Neural cell (in vitro differentiated cells): ENCODE data around the gene GRHL1. TPM values are rescaled to one million over a fixed set of nuclear protein-coding genes. Genes with fewer than 3 reads are reported as not detected.

ENCODE experiments used
- H2AFZ ChIP-seq: fragments of 200-600, 300-800 bp; sonication (generic), shearing (Covaris generic); 2 replicates; pipeline ENCODE4 v1.6.0; 2014; ENCODE audit warnings: low read depth, mild to moderate bottlenecking, antibody characterized with exemption, low read length, moderate library complexity
- H3F3A ChIP-seq: fragments of 200-600 bp; shearing (Covaris generic); 2 replicates; pipeline ENCODE4 v1.6.1; 2016; ENCODE audit warnings: mild to moderate bottlenecking, moderate library complexity, mixed read lengths, antibody characterized with exemption, low read length; ENCODE audit not compliant: insufficient read depth, poor library complexity, severe bottlenecking
- H3K27ac ChIP-seq: fragments of 200-600, 300-800 bp; sonication (generic), shearing (Covaris generic); 2 replicates; pipeline ENCODE4 v1.5.1; 2014; ENCODE audit warnings: mild to moderate bottlenecking, low read length, moderate library complexity
- H3K27me3 ChIP-seq: fragments of 300-800, 200-600 bp; sonication (generic), shearing (Covaris generic); 2 replicates; pipeline ENCODE4 v1.6.0; 2014; ENCODE audit warnings: mild to moderate bottlenecking, low read depth, low read length, moderate library complexity; ENCODE audit not compliant: insufficient read depth
- H3K36me3 ChIP-seq: fragments of 300-800, 200-600 bp; sonication (generic), shearing (Covaris generic); 2 replicates; pipeline ENCODE4 v1.5.1; 2014; ENCODE audit warnings: mild to moderate bottlenecking, antibody characterized with exemption, low read length, moderate library complexity; ENCODE audit not compliant: insufficient read depth
- H3K4me2 ChIP-seq: fragments of 300-800, 200-600 bp; sonication (generic), shearing (Covaris generic); 2 replicates; pipeline ENCODE4 v1.6.0; 2014; ENCODE audit warnings: mild to moderate bottlenecking, low read length
- H3K4me3 ChIP-seq: fragments of 300-800, 200-600 bp; sonication (generic), shearing (Covaris generic); 2 replicates; pipeline ENCODE4 v1.5.1; 2014; ENCODE audit warnings: mild to moderate bottlenecking, low read length, moderate library complexity
- H3K79me2 ChIP-seq: fragments of 200-600 bp; shearing (Covaris generic); replicated peaks from 2 replicates; pipeline ENCODE4 v1.6.0; 2014; ENCODE audit warnings: mild to moderate bottlenecking, low read length, moderate library complexity; ENCODE audit not compliant: insufficient read depth
- H3K9ac ChIP-seq: fragments of 300-800, 200-600 bp; sonication (generic), shearing (Covaris generic); 2 replicates; pipeline ENCODE4 v1.6.1; 2016; ENCODE audit warnings: mild to moderate bottlenecking, low read length, mixed read lengths
- H3K9me2 ChIP-seq: fragments of 200-600 bp; shearing (Covaris generic); 2 replicates; pipeline ENCODE4 v1.6.1; 2016; ENCODE audit warnings: mild to moderate bottlenecking, low read length, mixed read lengths; ENCODE audit not compliant: insufficient read depth
- H3K9me3 ChIP-seq: fragments of 200-600, 300-800 bp; sonication (generic), shearing (Covaris generic); 2 replicates; pipeline ENCODE4 v1.6.1; 2016; ENCODE audit warnings: mild to moderate bottlenecking, mixed run types, low read length, moderate library complexity, mixed read lengths
- H4K20me1 ChIP-seq: fragments of 200-600 bp; shearing (Covaris generic); 2 replicates; pipeline ENCODE4 v1.6.1; 2016; ENCODE audit warnings: mild to moderate bottlenecking, mixed run types; ENCODE audit not compliant: insufficient read depth
- EP300 ChIP-seq: fragments of 450-650 bp; conservative IDR thresholded peaks from 2 replicates; pipeline ENCODE4 v1.6.1; 2014; ENCODE audit warnings: antibody characterized with exemption, mild to moderate bottlenecking, moderate library complexity; ENCODE audit not compliant: poor library complexity, severe bottlenecking
- EZH2 ChIP-seq: fragments of 200-600, 300-800 bp; shearing (Covaris generic), sonication (generic); IDR thresholded peaks from 2 replicates; pipeline ENCODE4 v1.6.1; 2014; ENCODE audit warnings: antibody characterized with exemption, low read length, borderline replicate concordance, mild to moderate bottlenecking; ENCODE audit not compliant: insufficient read depth, poor library complexity, severe bottlenecking
- MXI1 ChIP-seq: fragments of 450-650 bp; conservative IDR thresholded peaks from 2 replicates; pipeline ENCODE4 v1.6.1; 2014; ENCODE audit warnings: antibody characterized with exemption, mild to moderate bottlenecking; ENCODE audit not compliant: poor library complexity, severe bottlenecking
- POLR2AphosphoS5 ChIP-seq: IDR thresholded peaks from 2 replicates; pipeline ENCODE4 v1.6.1; 2012
- RAD21 ChIP-seq: fragments of 450-650 bp; conservative IDR thresholded peaks from 2 replicates; pipeline ENCODE4 v1.6.1; 2014; ENCODE audit warnings: antibody characterized with exemption, mild to moderate bottlenecking, moderate library complexity
- SMC3 ChIP-seq: fragments of 450-650 bp; conservative IDR thresholded peaks from 2 replicates; pipeline ENCODE4 v1.6.1; 2014; ENCODE audit warnings: antibody characterized with exemption, mild to moderate bottlenecking, moderate library complexity; ENCODE audit not compliant: poor library complexity
- TAF1 ChIP-seq: IDR thresholded peaks from 2 replicates; pipeline ENCODE4 v1.6.1; 2012; ENCODE audit warnings: low read depth
- polyA plus RNA-seq: library from polyadenylated mRNA; depleted of rRNA; stranded (reverse); fragments of >200 nt; gene quantifications from 2 replicates; pipeline ENCODE4 v1.2.3, GENCODE V29; 2014
- TF ChIP-seq, protein P1 (sequence below): IDR thresholded peaks from 2 replicates; pipeline ENCODE4 v1.6.1; 2012; ENCODE audit warnings: borderline replicate concordance
- TF ChIP-seq, protein P2 (sequence below): fragments of 450-650 bp; IDR thresholded peaks from 2 replicates; pipeline ENCODE4 v1.5.1; 2014; ENCODE audit warnings: antibody characterized with exemption, mild to moderate bottlenecking, moderate library complexity; ENCODE audit not compliant: poor library complexity, severe bottlenecking

Gene GRHL1
- polyA plus RNA-seq, 1 donor from 2014 or later, result 26.3 TPM

DNA sequence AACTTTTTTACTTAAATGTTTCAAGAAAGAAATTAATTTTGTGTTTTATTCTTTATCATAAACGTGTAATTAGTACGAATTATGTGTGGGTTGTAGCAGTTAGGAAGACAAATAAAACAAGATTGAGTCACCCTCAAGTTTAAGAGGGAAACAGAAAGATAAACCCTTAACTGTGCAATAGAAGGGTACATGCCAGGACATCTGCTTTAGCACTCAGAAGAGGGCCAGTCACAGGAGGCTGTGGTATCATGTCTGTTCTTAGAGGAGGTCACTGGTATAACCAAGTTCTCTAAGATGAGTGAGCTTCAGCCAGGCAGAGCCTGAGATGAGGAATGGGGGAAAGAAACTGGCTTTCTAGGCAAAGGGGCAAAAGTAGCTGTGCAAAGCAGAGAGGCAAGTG lies 42.4 kb upstream of the GRHL1 start:
- no peak overlapping the region for H3K27ac ChIP-seq
- no peaks in the 10 kb centered on the region for H3K27me3 ChIP-seq
- no peak overlapping the region for H2AFZ ChIP-seq
- H3K9me2 ChIP-seq, result no peaks in the 10 kb centered on the region
- no peaks in the 10 kb centered on the region for H3F3A ChIP-seq
- H3K4me2 ChIP-seq, result no peak overlapping the region
- no peaks in the 10 kb centered on the region for H3K79me2 ChIP-seq
- no peak for TF ChIP-seq EP300
- no peak for TF ChIP-seq TAF1
- TF ChIP-seq, protein P1, sequence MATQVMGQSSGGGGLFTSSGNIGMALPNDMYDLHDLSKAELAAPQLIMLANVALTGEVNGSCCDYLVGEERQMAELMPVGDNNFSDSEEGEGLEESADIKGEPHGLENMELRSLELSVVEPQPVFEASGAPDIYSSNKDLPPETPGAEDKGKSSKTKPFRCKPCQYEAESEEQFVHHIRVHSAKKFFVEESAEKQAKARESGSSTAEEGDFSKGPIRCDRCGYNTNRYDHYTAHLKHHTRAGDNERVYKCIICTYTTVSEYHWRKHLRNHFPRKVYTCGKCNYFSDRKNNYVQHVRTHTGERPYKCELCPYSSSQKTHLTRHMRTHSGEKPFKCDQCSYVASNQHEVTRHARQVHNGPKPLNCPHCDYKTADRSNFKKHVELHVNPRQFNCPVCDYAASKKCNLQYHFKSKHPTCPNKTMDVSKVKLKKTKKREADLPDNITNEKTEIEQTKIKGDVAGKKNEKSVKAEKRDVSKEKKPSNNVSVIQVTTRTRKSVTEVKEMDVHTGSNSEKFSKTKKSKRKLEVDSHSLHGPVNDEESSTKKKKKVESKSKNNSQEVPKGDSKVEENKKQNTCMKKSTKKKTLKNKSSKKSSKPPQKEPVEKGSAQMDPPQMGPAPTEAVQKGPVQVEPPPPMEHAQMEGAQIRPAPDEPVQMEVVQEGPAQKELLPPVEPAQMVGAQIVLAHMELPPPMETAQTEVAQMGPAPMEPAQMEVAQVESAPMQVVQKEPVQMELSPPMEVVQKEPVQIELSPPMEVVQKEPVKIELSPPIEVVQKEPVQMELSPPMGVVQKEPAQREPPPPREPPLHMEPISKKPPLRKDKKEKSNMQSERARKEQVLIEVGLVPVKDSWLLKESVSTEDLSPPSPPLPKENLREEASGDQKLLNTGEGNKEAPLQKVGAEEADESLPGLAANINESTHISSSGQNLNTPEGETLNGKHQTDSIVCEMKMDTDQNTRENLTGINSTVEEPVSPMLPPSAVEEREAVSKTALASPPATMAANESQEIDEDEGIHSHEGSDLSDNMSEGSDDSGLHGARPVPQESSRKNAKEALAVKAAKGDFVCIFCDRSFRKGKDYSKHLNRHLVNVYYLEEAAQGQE, result no peak
- TF ChIP-seq, protein P2, sequence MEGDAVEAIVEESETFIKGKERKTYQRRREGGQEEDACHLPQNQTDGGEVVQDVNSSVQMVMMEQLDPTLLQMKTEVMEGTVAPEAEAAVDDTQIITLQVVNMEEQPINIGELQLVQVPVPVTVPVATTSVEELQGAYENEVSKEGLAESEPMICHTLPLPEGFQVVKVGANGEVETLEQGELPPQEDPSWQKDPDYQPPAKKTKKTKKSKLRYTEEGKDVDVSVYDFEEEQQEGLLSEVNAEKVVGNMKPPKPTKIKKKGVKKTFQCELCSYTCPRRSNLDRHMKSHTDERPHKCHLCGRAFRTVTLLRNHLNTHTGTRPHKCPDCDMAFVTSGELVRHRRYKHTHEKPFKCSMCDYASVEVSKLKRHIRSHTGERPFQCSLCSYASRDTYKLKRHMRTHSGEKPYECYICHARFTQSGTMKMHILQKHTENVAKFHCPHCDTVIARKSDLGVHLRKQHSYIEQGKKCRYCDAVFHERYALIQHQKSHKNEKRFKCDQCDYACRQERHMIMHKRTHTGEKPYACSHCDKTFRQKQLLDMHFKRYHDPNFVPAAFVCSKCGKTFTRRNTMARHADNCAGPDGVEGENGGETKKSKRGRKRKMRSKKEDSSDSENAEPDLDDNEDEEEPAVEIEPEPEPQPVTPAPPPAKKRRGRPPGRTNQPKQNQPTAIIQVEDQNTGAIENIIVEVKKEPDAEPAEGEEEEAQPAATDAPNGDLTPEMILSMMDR, result no peak
- TF ChIP-seq SMC3, result no peak
- TF ChIP-seq MXI1, result no peak
- no peak for TF ChIP-seq RAD21
- no peak for TF ChIP-seq POLR2AphosphoS5
- no peak for TF ChIP-seq EZH2
- H3K9me3 ChIP-seq, result no peaks in the 10 kb centered on the region
- H4K20me1 ChIP-seq, result no peaks in the 10 kb centered on the region
- H3K9ac ChIP-seq, result no peak overlapping the region
- H3K4me3 ChIP-seq, result no peak overlapping the region
- H3K36me3 ChIP-seq, result no peaks in the 10 kb centered on the region

DNA sequence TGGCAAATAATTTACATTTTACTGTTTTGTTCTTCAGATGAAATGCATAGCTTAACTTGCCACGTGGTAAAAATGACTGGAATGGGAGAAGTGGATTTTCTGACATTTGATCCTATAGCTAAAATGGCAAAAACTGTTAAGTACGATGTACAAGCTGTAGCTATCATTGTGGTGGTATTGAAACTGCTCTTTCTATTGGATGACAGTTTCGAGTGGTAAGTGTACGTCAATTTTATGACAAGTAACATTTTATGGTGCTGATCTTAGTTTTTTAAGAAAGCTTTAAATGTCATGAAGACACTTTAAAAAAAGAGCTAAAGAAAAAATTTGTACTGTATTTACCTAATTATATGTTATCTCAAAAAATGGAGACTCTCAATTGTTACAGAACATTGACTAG lies 40.8 kb upstream of the GRHL1 start:
- H3K27ac ChIP-seq, result no peak overlapping the region
- TF ChIP-seq EP300, result no peak
- TF ChIP-seq, protein P1, result no peak
- TF ChIP-seq MXI1, result no peak
- TF ChIP-seq EZH2, result no peak
- no peak overlapping the region for H3K9ac ChIP-seq
- H3K9me2 ChIP-seq, result no peaks in the 10 kb centered on the region
- no peaks in the 10 kb centered on the region for H3K9me3 ChIP-seq
- H3K79me2 ChIP-seq, result no peaks in the 10 kb centered on the region
- no peak overlapping the region for H3K4me3 ChIP-seq
- no peak overlapping the region for H2AFZ ChIP-seq
- no peaks in the 10 kb centered on the region for H4K20me1 ChIP-seq
- no peaks in the 10 kb centered on the region for H3F3A ChIP-seq
- H3K4me2 ChIP-seq, result no peak overlapping the region
- no peaks in the 10 kb centered on the region for H3K36me3 ChIP-seq
- no peaks in the 10 kb centered on the region for H3K27me3 ChIP-seq
